ENCODE data around the gene LMX1B.
"Not testable (repeated sequence)": the region's sequence is repeated elsewhere in the genome, so short reads cannot be mapped to it uniquely, and the experiment has no call there.

LMX1B gene

DNA sequence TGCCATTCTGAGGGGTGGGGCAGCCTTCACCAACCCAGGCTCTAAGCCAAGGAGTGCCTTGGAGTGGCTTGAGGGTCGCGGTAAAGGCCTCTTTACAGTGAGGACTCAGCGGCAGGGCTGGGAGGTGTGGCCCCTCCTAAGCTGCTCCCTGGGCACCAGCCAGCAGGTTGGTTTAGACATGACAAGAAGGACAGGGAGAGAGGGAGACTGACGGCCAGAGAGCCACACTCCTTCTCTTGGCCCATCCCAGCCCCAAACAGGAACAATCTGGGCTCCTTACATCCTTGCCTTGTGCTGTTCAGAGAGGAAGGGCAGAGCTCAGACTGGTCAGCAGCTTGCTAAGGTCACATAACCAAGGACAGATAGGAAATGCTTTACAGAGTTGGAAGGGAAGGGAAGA is 94.5 kb downstream of the LMX1B start:
- no peak for DNase-seq (ENCODE audit: low read depth, low spot score)

DNA sequence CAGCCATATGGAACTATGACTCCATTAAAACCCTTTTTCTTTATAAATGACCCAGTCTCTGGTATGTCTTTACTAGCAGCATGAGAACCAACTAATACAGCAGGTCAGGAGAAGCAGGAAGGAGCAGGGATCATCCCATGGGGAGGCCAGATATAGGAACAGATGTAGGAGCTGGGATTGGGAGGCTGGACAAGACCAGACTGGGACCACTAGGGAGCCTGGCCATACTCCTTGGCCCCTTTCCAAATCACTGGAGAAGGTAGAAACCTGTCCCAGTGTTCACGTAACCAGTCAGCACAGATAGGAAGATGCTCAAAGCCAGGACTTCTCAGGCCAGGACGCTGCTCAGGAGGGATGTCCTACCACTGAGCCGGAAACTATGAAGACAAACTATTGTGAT is 95.5 kb downstream of the LMX1B start:
- DNase-seq (ENCODE audit: low read depth, low spot score), result no peak

DNA sequence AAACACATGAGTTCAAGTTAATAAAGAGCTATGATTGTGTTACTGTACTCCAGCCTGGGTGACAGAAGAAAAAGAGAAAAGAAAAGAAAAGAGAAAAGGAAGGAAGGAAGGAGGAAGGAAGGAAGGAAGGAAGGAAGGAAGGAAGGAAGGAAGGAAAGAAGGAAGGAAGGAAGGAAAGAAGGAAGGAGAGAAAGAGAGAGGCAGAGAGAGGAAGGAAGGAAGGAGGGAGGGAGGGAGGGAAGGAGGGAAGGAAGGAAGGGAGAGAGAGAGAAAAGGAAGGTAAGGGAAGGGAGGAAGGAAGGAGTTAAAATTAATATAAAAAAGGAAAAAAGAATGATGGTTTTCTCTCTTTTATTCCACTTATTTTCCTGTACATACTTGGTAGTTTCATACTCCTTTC is 101.7 kb downstream of the LMX1B start:
- no peak for DNase-seq (ENCODE audit: low read depth, low spot score)

DNA sequence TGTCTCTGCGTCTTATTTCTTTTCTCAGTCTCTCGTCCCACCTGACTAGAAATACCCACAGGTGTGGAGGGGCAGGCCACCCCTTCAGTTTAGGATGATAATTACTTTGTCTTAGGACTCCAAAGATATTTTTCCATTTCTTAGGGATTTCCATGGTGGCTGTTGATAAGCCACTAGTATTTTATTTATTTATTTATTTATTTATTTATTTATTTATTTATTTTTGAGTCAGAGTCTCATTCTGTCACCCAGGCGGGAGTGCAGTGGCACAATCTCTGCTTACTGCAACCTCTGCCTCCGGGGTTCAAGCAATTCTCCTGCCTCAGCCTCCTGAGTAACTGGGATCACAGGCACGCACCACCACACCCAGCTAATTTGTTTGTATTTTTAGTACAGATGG is 103.7 kb downstream of the LMX1B start:
- not testable (repeated sequence) for DNase-seq (ENCODE audit: low read depth, low spot score)

DNA sequence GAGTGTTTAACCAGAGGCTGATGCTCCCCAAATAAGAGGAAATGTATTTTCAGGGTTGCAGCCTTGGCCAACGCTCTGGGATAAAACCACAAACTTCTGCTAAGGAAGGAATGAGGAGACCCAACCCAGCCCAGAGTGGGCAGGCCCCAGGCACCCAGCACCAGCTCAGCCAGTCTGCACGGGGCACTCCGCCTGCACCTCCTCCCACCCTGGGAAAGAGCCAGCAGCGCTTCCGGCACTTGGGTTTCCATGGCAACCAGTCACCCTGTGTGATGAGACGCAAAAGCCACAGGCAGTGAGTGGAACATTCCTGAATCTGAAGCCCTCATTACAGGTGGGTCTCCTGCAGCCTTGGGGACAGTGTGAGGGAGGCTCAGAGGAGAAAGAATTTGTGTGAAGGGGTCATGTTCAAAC is 105.9 kb downstream of the LMX1B start:
- peak; percentile 75 for DNase-seq (ENCODE audit: low read depth, low spot score)

DNA sequence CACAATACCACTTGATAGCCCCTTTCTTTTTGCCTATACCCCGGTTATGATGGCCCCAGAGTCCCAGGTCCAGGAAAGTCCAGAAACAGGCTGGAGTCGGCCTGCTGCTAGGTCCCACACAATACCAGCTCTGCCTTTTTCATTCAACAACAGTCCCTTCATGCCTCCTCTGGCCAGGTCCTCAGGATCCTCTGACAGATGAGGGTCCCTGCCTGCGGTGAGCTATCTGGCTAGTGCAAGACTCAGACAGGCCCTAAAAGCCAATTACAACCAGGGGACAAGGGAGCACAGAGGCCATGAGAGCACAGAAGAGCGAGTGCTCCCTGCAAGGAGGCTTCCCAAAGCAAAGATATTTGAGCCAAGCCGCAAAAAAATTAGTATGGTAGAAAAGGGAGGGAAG is 106.3 kb downstream of the LMX1B start:
- DNase-seq (ENCODE audit: low read depth, low spot score), result no peak

DNA sequence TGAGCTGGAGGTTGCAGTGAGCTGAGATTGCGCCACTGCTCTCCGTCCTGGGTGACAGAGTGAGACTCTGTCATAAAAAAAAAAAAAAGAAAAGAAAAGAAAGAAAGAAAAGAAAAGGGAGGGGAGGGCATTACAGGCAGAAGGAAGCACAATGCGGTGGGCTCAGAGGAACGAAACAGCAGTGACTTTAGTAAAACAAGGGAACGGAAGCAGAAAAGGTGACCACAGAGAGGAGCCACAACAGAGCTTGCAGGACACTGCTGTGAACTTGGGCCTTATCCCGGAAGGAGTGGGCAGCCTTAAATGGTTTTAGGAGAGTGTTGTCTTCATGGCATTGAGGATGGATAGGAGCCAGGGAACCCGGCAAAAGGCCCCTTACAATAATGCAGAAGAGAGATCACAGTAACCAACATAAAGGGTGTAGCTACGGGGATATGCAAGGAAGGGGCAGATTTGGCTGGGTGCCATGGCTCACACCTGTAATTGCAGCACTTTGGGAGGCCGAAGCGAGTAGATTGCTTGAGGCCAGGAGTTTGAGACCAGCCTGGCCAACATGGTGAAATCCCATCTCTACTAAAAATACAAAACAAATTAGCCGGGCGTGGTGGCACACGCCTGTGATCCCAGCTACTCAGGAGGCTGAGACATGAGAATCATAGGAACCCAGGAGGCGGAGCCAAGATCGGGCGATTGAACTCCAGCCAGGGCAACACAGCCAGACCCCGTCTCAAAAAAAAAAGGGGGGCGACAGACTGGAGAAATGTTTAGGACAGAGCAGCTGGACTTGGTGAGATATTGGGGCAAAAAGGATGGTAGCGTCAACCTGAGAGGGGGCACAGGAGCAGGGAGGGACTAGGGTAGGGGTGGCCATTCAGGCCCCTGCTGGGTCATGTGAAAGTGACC is 107.2 kb downstream of the LMX1B start:
- no peak for DNase-seq (ENCODE audit: low read depth, low spot score)

DNA sequence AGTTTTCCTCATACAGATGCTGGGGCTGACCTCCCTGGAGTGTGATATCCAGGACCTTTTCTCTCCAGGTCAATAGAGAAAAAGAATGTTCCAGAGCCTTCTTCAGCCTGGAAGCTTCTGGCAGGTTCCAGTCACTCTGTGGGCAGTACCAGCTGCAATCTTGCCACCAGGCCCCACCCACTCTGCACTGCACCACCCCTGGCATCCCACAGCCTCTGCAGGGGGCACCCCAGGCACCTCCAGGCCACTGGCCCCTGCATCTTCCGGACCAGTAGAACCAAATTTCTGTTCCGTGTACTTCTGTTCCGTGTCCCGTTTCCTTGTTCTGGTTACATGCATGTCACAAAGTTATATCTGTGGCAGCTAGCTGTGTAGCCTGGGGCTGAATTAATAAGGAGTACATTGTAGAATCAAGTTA is 107.8 kb downstream of the LMX1B start:
- no peak for DNase-seq (ENCODE audit: low read depth, low spot score)

DNA sequence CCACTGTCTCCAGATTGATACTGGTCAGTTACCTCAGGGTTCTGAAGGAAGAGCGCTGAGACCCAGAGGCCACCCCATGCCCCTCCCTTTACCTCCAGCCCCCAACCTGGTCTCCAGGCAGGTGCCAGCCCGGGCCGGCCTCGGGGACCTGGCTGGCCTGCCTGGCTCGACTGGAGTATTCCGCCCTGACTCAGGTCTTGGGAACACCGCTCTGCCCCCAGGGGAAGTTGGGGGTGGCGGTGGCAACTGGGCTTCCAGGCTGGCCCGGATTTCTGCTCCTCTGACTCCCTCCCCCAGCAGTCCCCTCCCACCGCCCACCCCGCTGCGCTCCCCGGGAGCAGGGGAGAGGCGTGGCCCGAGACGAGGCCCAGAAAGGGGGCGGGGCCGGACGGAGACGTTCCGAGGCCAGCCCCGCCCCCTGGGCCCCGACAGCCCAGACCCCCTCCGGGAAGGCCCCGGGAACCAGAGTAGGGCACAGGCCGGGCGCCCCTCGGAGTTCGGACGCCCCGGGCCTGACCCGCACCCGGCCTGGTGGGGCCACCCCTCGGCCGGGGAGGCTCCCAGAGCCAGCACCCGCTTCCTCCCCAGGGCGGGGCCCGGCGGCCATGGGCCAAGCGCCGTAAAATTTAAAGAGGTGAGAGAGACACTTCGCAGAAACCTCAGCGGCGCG is 108.7 kb downstream of the LMX1B start:
- DNase-seq (ENCODE audit: low read depth, low spot score), result peak; percentile 76

DNA sequence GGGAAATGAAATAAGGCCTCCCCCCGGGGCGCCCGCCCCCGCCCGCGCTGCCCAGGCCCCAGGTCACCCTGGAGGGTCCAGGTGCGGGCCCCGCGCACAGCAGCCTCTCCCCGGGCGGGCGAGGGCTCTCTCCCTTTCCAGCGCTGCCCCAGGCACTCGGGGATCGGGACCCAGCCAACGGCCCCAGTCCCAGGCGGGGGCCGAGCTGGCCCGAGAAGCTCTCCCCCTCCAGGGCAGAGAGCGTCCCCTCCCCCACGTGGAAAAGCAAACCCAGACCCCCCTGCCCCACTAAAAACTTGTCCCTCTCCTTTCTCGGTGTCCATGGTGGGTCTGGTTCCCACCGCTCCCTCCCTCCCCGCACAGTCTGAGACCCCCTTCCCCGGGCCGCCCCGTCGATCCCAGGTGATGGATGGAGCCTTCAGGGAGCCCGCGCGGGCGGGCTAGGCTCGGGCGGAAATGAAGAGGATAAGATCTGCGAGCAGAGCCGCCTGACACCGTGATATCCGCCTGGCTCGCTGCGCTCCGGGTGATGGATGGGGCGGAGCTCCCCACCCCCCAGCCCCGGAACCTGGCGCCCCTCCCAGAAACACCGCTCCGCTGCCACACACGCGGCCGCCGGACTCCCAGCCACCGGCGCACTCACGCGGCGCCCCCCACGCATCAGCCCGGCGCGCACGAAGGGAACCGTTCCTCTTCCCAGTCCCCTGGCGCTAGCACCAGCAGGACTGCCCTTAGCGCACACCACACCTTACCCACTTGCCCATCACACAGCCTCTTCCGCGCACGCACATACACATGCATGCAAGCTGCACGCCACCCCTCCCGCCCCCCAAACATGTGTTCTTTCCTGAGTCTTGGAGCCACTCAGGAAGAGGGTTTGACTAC is 109.4 kb downstream of the LMX1B start:
- DNase-seq (ENCODE audit: low read depth, low spot score), result peak; percentile 40

DNA sequence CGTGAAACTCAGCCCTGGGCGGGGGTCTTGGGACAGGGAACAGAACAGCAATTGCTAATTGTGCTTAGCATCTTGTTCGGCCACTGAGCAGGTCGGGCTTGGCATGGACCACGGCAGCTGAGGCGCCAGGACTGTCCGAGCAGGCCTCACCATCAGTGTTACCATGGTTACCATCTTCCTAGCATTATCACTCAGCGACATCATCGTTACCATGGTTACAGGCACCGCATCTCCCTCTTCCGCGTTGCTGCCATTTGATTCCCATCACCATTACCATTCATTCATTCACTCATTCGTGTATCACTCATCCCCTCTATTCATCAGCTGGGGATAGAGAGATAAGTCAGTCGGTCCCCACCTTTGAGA is 110.1 kb downstream of the LMX1B start:
- no peak for DNase-seq (ENCODE audit: low read depth, low spot score)

DNA sequence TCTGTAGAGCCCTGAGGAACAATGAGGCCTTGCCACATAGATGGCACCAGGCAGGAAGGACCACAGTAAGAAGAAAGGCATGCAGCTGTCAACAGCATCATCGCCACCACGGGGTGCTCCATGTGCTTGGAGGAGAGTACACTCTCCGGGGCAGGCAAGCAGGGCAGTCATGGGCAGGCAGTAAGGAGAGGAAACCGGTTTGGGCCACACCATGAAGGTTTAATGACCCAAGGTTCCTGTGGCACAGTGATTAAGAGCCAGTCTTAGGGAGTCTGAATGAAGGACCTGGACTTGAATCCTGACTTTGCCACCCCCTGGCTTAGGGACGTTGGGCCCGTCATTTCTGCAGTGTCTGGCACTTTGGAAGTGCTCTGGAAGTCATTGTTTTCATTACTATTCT is 110.5 kb downstream of the LMX1B start:
- DNase-seq (ENCODE audit: low read depth, low spot score), result no peak

DNA sequence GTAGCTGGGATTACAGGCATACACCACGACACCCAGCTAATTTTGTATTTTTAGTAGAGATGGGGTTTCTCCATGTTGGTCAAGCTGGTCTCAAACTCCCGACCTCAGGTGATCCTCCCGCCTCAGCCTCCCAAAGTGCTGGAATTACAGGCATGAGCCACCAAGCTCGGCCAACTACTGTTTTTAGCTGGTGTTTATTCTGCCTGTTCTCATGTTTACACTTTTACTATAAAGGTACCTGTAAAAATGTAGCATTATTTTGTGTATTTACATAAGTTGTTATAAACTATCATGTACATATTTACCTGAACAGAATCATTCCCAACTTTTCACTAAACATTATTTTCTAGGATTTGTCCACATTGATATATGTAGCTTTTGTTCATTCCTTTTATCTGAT is 111.8 kb downstream of the LMX1B start:
- DNase-seq (ENCODE audit: low read depth, low spot score), result not testable (repeated sequence)

DNA sequence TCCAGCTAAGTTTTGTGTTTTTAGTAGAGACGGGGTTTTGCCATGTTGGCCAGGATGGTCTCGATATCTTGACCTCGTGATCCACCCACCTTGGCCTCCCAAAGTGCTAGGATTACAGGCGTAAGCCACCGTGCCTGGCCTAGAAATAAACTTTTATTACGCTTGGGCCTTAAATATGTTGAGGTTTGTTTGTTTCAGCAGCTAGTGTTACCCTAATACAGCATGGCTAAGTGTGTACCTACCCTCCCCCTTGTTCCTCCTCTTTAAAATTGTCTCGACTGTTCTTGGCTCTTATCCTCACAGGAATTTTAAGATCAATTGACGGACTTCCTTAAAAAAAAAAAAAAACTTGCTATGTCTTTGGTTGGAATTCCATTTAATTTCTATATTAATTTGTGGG is 114.5 kb downstream of the LMX1B start:
- not testable (repeated sequence) for DNase-seq (ENCODE audit: low read depth, low spot score)

DNA sequence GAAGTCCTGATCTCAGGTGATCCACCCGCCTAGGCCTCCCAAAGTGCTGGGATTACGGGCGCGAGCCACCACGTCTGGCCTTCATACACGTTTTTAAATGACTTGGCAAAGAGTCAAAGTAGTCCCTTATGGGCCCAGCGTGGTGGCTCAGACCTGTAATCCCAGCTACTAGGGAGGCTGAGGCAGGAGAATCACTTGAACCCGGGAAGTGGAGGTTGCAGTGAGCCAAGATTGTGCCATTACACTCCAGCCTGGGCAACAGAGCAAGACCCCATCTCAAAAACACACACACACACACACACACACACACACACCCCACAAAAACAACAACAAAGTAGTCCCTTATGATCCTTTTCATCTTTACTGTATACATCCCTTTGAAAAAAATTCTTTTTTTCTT is 116.9 kb downstream of the LMX1B start:
- not testable (repeated sequence) for DNase-seq (ENCODE audit: low read depth, low spot score)

DNA sequence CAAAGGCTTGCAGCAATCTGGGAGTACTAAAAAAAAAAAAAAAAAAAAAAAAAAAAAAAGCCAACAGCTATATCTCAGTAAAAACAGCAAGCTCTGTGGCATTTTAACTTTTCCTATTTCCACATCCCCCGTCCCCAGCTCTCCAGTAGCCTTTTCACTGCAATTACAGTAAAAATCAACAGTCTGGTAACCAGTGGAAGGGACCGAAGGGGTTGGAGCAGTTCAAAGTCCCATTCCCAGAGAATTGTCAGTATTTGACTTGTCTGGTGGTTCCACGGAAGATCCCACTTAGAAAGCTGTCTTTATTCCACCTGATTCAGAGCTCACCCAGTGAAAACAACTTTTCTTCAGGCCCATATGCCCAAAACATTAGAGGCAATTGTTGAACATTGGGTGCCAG is 119.3 kb downstream of the LMX1B start:
- no peak for DNase-seq (ENCODE audit: low read depth, low spot score)

DNA sequence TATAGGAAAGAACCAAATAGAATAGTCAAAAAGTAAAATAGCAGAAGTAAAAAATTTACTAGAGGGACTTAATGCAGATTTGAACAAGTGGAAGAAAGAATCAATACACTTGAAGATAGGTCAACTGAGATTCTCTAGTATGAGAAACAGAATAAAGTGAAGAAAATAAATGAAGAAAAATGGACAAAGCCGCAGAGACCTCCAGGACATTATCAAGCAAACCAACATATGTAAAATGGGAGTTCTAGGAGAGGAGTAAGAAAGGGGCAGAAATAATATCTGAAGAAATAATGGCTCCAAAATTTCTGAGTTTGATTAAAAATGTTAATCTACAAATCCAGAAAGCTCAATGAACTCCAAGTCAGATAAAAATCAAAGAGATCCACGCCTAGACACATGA is 121.1 kb downstream of the LMX1B start:
- no peak for DNase-seq (ENCODE audit: low read depth, low spot score)

DNA sequence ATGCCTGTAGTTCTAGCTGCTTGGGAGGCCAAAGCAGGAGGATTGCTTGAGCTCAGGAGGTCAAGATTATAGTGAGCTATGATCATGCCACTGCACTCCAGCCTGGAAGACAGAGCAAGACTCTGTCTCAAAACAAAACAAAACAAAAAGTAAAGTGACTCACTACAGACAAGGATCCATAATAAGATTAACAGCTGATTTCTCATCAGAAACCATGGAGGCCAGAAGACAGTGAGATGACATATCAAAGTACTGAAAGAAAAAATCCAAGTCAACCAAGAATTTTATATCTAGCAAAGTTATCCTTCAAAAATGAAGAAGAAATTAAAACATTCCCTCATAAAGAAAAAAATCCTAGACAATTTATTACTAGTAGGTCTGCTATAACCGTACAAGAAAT is 121.8 kb downstream of the LMX1B start:
- DNase-seq (ENCODE audit: low read depth, low spot score), result no peak

DNA sequence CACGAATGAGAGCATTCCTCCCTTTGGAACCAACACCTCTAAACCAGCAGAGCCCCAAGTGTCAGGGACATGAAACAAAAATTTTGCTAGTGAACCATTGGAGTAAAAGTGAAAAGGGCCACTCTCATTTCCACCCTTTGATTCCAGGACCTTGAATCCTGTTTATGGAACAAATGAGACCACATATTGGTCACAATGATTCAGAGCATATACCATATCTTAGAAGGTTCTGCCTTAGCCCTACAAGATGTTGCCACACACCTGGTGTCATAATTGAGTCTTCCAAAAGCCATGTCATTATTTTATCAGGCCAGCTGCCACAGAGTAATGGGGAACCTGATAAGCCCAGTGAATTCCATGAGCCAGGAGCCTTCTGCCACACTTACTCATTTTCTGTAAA is 124.8 kb downstream of the LMX1B start:
- DNase-seq (ENCODE audit: low read depth, low spot score), result no peak

DNA sequence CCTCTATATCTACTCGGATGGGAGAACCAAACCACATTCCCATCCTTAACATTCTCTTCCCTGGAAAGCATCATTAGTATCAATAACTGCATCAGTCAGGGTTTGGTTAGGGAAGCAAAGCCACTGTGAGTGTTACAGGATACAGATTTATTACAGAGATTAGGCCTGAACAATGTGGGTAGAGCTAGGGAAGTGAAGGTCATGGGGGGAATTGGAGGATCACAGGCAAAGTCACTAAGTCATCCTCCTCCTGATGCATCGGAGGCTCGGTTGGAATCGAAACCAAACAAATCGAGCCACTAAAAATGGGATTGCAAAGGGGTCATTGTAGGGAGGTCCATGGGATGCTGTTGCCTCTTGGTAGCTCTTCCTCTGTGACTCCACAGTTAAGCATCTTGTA is 129.3 kb downstream of the LMX1B start:
- DNase-seq (ENCODE audit: low read depth, low spot score), result no peak

DNA sequence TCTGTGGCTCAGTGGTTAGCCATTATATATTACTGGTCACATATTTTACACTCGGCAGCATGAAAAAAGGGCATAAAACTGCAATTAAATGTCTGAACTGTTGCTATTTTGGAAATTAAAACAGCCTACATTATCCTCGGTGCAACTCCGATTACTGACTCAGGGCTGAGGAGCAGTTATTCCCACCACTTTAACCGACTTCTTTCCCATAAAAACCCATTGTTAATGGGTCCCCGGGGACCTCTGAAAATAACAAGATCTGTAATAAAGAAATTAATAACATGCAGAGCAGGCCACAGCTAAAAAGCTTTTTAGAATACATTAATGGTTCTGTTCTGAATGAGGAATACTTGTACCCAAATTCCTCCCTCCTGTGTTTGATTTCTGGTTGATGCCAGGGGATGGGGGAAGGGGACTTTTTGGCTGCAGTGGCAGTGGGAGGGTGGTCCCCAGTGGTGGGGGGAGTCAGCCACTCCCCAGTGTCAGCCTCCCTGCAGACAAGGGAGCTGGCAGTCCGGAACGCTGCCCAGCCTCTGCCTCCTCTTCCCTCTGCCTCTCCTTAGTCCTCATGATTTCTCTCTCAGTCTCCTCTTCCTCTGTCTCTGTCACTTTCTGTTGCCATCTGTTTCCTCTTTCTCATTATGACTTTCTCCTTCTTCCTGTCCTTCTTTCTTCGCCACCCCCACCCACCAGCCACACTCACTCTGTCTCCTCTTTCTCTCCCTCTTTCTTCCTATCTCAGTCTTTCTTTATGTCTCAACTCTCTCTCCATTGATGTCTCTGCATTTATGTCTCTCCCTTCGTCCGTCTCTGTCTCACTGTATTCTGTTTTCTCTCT is 132.1 kb downstream of the LMX1B start:
- DNase-seq (ENCODE audit: low read depth, low spot score), result no peak
